ENCODE results near the gene IQGAP1. TPM values are rescaled to one million over a fixed set of nuclear protein-coding genes. Genes with fewer than 3 reads are reported as not detected.

The IQGAP1 gene
- total and polyA plus RNA-seq, 9 of the 15 experiments (the other 6 are each of a cell fraction or from before 2014, with no cell fraction given) = 37.6 to 143 (median 77.7) TPM

- no peak for TF ChIP-seq ADNP (tag; IDR thresholded peaks at IDR 0.05)
Measured at GRCh38 chr15:90394074-90394473, 6.0 kb downstream of the IQGAP1 start (continued).

DNA sequence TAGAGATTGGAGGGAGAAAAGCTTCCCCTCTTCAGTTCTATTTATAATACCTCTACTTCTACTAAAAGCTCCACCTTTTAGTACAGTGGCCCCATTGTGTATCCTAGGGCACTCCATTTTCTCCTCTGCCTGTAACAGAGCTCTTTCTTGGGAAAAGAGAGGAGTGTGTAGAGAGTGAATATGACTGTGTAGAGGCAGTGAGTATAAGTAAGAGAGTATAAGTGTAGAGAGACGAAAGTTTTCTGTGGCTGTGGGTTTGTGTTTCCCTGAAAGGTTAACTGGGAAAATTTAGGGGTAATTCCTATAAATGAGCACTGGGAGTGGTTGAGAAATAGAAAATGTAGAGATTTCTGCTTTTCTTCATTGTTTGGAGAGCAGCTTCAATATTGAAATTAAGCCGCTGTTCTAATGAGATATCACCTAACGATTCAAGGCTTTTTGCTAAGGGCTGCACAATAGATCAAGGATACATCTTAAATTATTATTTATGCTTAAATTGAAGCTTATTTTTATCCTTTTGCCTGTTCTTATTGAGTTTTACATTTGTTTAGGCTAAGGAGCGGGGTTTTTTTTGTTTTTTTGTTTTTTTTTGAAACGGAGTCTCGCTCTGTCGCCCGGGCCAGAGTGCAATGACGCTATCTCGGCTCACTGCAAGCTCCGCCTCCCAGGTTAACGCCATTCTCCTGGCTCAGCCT is 6.9 kb downstream of the IQGAP1 start:
- TF ChIP-seq GATAD2A (IDR thresholded peaks at IDR 0.05) = no peak
- TF ChIP-seq MEF2A (IDR thresholded peaks at IDR 0.05; ENCODE audit: control insufficient read depth, low read depth, low read length) = no peak
- TF ChIP-seq MCM3 (IDR thresholded peaks at IDR 0.05) = no peak
- no peak for TF ChIP-seq ZNF239 (CRISPR knock-in tag; IDR thresholded peaks at IDR 0.05)
- no peak for TF ChIP-seq SMARCA4 (IDR thresholded peaks at IDR 0.05)
- no peak for TF ChIP-seq ZKSCAN8 (CRISPR knock-in tag; IDR thresholded peaks at IDR 0.05)
- no peak for TF ChIP-seq ZSCAN32 (CRISPR knock-in tag; IDR thresholded peaks at IDR 0.05)
- TF ChIP-seq CEBPB (tag; IDR thresholded peaks at IDR 0.05) = no peak
- TF ChIP-seq ATF1 (CRISPR knock-in tag; IDR thresholded peaks at IDR 0.05) = no peak
- no peak for TF ChIP-seq ATF1 (tag; IDR thresholded peaks at IDR 0.05)
- no peak for TF ChIP-seq DACH1 (IDR thresholded peaks at IDR 0.05; ENCODE audit: partially characterized antibody)
- no peak for TF ChIP-seq MYNN (IDR thresholded peaks at IDR 0.05)
- no peak for TF ChIP-seq MYNN (CRISPR knock-in tag; IDR thresholded peaks at IDR 0.05)
- TF ChIP-seq, protein P1, sequence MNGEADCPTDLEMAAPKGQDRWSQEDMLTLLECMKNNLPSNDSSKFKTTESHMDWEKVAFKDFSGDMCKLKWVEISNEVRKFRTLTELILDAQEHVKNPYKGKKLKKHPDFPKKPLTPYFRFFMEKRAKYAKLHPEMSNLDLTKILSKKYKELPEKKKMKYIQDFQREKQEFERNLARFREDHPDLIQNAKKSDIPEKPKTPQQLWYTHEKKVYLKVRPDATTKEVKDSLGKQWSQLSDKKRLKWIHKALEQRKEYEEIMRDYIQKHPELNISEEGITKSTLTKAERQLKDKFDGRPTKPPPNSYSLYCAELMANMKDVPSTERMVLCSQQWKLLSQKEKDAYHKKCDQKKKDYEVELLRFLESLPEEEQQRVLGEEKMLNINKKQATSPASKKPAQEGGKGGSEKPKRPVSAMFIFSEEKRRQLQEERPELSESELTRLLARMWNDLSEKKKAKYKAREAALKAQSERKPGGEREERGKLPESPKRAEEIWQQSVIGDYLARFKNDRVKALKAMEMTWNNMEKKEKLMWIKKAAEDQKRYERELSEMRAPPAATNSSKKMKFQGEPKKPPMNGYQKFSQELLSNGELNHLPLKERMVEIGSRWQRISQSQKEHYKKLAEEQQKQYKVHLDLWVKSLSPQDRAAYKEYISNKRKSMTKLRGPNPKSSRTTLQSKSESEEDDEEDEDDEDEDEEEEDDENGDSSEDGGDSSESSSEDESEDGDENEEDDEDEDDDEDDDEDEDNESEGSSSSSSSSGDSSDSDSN (IDR thresholded peaks at IDR 0.05; ENCODE audit: borderline replicate concordance in 1 of 2, low read depth in 2 of 2, low read length in 2 of 2) = no peak
- no peak for TF ChIP-seq PHF8 (IDR thresholded peaks at IDR 0.05; ENCODE audit: borderline replicate concordance, low read length)
- TF ChIP-seq CBFA2T3 (IDR thresholded peaks at IDR 0.05) = no peak
- TF ChIP-seq ILF3 (IDR thresholded peaks at IDR 0.05; ENCODE audit: borderline replicate concordance) = no peak
- TF ChIP-seq ZNF347 (CRISPR knock-in tag; IDR thresholded peaks at IDR 0.05; ENCODE audit: low read depth) = no peak
- no peak for TF ChIP-seq MYBL2 (IDR thresholded peaks at IDR 0.05; ENCODE audit: low read depth)
- TF ChIP-seq MYBL2 (CRISPR knock-in tag; IDR thresholded peaks at IDR 0.05; ENCODE audit: borderline replicate concordance) = no peak
- Histone ChIP-seq H2AFZ (ENCODE audit: low read depth, low read length) (no peak overlapping the region), H4K20me1 (replicated peaks; ENCODE audit: control insufficient read depth, insufficient read depth, low read length) (no peaks in the 10 kb centered on the region), H3K27me3 (ENCODE audit: control insufficient read depth in 2 of 2, insufficient read depth in 2 of 2, low read length in 2 of 2) (no peaks in the 10 kb centered on the region), H3K9me3 (replicated peaks; ENCODE audit: control insufficient read depth, insufficient read depth, low read depth, low read length) (no peaks in the 10 kb centered on the region), H3K27ac (ENCODE audit: extremely low read depth, low read depth, low read length) (no peak overlapping the region), H3K9me1 (ENCODE audit: control insufficient read depth, insufficient read depth, low read length) (no peaks in the 10 kb centered on the region), H3K36me3 (ENCODE audit: control insufficient read depth, insufficient read depth, low read length) (peaks cover 20% of the 10 kb centered on the region; the same call in 1 of the 3 replicates), H3K79me2 (ENCODE audit: control insufficient read depth, insufficient read depth, low read length) (peaks cover 51% of the 10 kb centered on the region), H3K4me3 (no peak overlapping the region), H3K4me2 (ENCODE audit: insufficient read depth, low read length) (no peak overlapping the region), H3K4me1 (replicated peaks in 1 of 2; ENCODE audit: control insufficient read depth in 2 of 2, insufficient read depth in 2 of 2, low read length in 2 of 2) (peaks cover 0 to 6% of the 10 kb centered on the region in 2 experiments; a peak in 1 of 5 replicates), H3K9ac (ENCODE audit: insufficient read depth in 1 of 2, low read depth in 2 of 2, low read length in 2 of 2) (no peak overlapping the region)
- FAIRE-seq (no peak), DNase-seq (ENCODE audit: extremely low read depth in 1 of 4, low spot score in 3 of 4) (no peak), ATAC-seq (no peak)
- 90% methylated on average over 12 of the region's 12 CpGs for WGBS (ENCODE audit: insufficient coverage, low coverage, missing lambda C conversion rate)
- BruUV-seq (replicated peaks) = no TSS peak
- intact Hi-C loops (cut with micrococcal nuclease) = no loop called here
- ChIA-PET POLR2A (interaction anchor here (0.6 to 1.6 kb wide), 6 partner anchors 8 to 598 kb away, joined by 3 to 5 read pairs (median 3); no protein-coding TSS in a partner anchor), CTCF (ENCODE audit: low intra/inter-chr PET ratio) (no interaction called here)
- in situ Hi-C loops (cut with MboI) = no loop called here
